SH-SY5Y (cell line): ENCODE results near the gene STK17B.

ENCODE experiments used
- GATA2 ChIP-seq: IDR thresholded peaks from 2 replicates; pipeline ENCODE4 v1.6.1; 2011; ENCODE audit warnings: mild to moderate bottlenecking, low read depth, low read length
- GATA3 ChIP-seq: IDR thresholded peaks from 2 replicates; pipeline ENCODE4 v1.6.1; 2011; ENCODE audit warnings: low read depth, mild to moderate bottlenecking, low read length, moderate library complexity

DNA sequence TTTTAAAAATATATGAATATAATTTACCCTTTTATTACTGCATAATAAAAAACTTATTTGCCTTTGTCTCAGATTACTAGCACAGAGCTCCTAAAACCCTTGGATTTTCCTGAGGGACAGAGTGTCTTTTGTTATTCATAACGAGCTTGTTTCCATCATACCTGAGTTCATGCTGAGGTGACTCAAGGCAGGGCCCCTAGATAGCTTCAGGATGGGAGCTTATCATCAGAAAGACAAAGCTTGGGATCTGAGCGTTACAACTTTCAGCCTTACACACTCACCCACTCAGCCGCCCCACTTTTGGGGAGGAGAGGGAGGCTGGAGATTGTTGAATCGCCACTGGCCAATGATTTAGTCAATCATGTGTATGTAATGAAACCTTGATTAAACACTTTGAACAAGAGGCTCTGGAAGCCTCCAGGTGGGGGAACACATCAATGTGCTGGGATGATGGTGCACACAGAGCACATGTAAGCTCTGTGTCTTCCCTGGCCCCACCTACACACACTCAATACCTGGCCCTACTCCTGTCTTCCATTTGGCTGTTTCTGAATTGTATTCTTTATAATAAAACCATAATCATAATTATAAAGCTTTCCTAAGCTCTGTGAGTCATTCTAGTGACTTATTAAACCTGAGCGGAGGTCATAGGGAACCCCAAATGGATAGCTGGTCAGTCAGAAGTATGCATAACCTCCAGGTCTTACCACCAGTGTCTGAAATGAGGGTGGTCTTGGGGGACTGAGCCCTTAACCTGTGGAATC is 74.2 kb downstream of the STK17B start:
- no peak for TF ChIP-seq GATA3
- TF ChIP-seq GATA2: no peak
